ENCODE measurements around the gene NGDN. TPM values are rescaled to one million over a fixed set of nuclear protein-coding genes. Genes with fewer than 3 reads are reported as not detected.

The NGDN gene
- total RNA-seq, 1 donor from 2014 or later = 39.5 TPM

DNA sequence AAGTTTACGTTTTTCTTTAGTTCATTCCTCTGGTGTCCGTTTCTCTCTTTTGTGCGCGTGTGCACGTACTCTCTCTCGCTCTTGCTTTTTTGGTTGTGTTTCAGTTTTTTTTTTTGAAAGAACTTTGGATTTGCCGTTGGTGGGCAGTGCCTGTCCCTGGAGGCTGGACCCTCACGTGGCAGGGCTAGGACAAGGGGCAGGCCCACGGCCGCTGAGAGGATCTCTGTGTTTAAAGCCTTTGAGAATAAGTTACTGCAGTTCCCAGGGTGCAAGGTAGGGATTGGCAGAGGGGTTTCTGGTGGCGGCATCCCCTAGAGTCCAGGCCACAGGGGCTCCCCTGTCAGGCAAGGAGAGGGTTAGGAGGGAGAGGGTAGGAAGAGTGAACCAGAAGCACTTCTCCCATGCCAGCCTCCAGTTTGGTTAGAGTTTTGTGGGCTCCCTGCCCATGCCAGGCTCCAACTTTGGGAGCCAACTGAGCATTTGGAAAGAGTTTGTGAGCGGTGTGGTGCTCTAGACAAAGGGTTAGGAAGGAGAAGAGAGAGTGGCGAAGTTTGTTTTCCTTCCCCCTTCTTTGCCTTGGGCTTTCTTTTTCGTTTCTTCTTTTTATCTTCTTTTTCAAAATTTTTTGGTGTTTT lies 51.5 kb downstream of the NGDN start:
- no peak for DNase-seq (ENCODE audit: low read depth)

DNA sequence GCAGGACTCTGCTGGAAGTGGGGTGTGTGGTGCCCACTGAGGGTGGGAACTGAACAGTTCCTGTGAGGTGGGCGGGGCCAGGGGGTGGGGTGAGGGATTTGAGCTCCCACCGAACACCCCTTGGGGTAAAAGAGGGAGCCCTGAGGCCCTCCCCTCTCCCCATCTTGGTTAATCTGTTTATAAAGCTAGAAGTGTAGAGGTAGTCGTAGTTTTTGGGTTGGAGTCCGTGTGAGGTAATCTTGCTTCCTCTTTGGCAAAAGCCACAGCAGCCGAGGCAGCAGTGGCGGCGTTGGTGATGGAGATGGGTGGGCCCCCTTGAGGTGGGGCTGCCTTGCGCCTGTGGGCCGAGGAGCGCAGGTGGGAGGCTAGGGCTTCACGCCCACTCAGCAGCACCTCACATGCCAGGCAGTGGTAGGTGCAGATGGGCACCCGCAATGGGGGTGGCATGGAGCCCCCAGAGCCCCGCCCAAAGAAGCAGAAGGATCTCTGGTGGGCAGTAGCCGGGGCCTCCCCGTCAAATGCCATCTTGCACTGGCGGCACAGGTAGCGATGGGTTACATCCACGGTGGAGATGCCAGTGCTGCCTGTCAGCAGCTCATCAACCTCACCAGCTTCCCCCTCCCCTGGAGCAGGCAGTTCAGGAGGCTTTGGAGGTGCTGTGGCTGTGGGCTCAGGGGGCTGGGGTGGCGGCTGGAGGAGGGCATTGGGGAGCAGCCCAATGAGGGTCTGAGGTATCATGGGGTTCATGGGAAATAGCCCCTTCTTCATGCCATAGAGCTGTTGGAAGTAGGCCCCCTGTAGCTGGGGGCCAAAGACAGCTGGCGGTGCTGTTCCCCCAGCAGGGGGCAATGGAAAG lies 52.5 kb downstream of the NGDN start:
- no peak for DNase-seq (ENCODE audit: low read depth)

GRCh38 chr14:23522643-23523198 lies 53.2 kb downstream of the NGDN start:
- DNase-seq (ENCODE audit: low read depth) = no peak

DNA sequence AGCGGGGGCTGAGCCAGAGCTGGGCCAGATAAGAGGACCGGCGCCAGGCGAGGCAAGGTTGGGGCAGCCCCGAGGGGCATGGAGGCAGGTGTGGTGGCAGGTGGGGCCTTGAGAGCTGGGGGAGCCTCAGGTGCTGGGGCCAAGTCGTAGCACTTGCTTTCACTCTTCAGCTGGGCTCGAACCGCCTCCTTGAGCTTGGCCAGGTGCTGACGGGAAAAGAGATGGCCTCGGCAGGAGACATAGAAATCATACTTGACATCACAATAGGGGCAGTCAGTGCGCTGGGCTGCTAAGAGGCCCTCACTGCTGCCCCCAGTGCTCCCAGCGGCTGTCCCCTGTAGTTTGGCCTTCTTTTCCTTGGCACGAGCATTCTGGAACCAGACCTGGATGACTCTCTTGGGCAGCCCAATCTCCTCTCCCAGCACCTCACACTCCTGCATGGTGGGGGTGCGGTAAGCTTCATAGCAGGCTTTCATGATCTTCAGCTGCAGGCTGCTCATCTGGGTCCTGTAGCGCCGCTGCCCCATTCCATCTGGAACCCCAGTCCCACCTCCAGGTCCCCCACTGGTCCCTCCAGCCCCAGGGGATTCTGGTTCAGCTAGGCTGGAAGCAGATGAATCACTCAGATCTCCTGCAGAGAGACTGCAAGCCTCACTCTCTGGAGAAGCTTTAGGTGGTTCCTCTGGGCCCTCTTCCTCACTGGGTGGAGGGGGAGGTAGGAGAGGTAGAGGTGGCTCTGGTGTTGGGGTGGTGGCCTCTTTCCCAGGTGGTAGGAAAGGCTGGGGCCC lies 53.9 kb downstream of the NGDN start:
- DNase-seq (ENCODE audit: low read depth) = no peak

GRCh38 chr14:23524954-23525353 lies 55.5 kb downstream of the NGDN start:
- DNase-seq (ENCODE audit: low read depth) = no peak

DNA sequence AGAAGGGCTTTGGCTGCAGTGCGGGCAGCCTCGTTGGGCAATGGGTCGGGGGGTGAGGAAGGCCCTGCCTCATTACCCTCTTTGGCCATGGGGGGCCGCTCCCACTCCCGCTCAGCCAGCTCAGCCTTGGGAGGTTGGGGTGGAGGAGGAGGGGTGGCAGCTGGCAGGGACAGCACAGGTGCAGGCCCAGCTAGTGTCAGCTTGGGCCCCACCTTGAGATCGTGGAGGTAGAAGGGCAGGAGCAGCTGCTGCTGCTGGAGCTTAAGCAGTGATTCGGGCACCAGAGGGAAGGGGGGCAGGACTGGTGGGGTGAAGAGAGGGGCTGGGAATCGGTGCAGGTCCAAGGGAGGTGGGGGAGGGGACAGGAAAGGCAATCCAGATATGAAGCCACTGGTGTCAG lies 56.1 kb downstream of the NGDN start:
- peak; percentile 11 for DNase-seq (ENCODE audit: low read depth)

Other genes starting within 250 kb of the NGDN start
- gene RNF212B, start 231.8 kb upstream of the NGDN start, total RNA-seq = not detected in 2 replicates
- gene HOMEZ, start 183.6 kb upstream of the NGDN start, total RNA-seq = 7.1 and 8.7 TPM in 2 replicates
- 6.1 and 8.1 TPM in 2 replicates for gene PPP1R3E, start 166.8 kb upstream of the NGDN start, total RNA-seq
- gene BCL2L2, start 162.9 kb upstream of the NGDN start, total RNA-seq = 19.4 and 22.0 TPM in 2 replicates
- 90.2 and 90.5 TPM in 2 replicates for gene PABPN1, start 148.2 kb upstream of the NGDN start, total RNA-seq
- gene SLC22A17, start 116.8 kb upstream of the NGDN start, total RNA-seq = 9.6 and 11.1 TPM in 2 replicates
- gene EFS, start 104.5 kb upstream of the NGDN start, total RNA-seq = not detected in 2 replicates
- gene IL25, start 96.9 kb upstream of the NGDN start, total RNA-seq = not detected in 2 replicates
- not detected in 2 replicates for gene CMTM5, start 92.7 kb upstream of the NGDN start, total RNA-seq
- 2.6 and 3.4 TPM in 2 replicates for gene MYH6, start 61.4 kb upstream of the NGDN start, total RNA-seq
- gene MYH7, start 34.0 kb upstream of the NGDN start, total RNA-seq = 155 and 258 TPM in 2 replicates
- gene ZFHX2, start 82.1 kb downstream of the NGDN start, total RNA-seq = 0.05 and 0.31 TPM in 2 replicates
- 31.6 and 42.1 TPM in 2 replicates for gene THTPA, start 86.6 kb downstream of the NGDN start, total RNA-seq
- gene AP1G2, start 98.1 kb downstream of the NGDN start, total RNA-seq = 10.0 and 10.2 TPM in 2 replicates
- gene JPH4, start 109.1 kb downstream of the NGDN start, total RNA-seq = not detected in 2 replicates
- gene DHRS2, start 166.7 kb downstream of the NGDN start, total RNA-seq = 0.19 and 1.2 TPM in 2 replicates